T-cell (primary cell): ENCODE measurements around the gene ARHGEF12. TPM values are rescaled to one million over a fixed set of nuclear protein-coding genes. Genes with fewer than 3 reads are reported as not detected.

ENCODE experiments used
- ATAC-seq, 4 experiments: fragments of 200-7000 bp in 3 of 4; fragments of 150-1000 bp in 1 of 4; cut with Tn5 transposase; replicated peaks in 1 of 4; 1 replicate in 3 of 4; 2 replicates in 1 of 4; pipeline ENCODE4 v1.10.0; 2021; ENCODE audit warnings: moderate library complexity in 3 of 4, mild to moderate bottlenecking in 2 of 4, moderate number of reproducible peaks in 1 of 4
- CTCF ChIA-PET, 2 donors: fragments of 300-600 bp; sonication (Branson Sonifier 250); formaldehyde crosslinking; loops; one replicate each; lab custom pipeline; 2022; ENCODE audit warnings: antibody characterized with exemption in 2 of 2; lab: Charles Lee
- POLR2A ChIA-PET, 2 donors: fragments of 300-600 bp; sonication (Branson Sonifier 250); formaldehyde crosslinking; loops; one replicate each; lab custom pipeline; 2022; ENCODE audit warnings: antibody characterized with exemption in 2 of 2; lab: Charles Lee
- DNase-seq, 35 experiments: peaks; one replicate each; pipeline versions ENCODE4 v3.0.0 to v3.0.0-alpha.2; 2013 to 2023
- H3K27ac ChIP-seq: one replicate; pipeline ENCODE4 v1.5.1; 2013; ENCODE audit warnings: low read length
- H3K27me3 ChIP-seq, 2 experiments: replicated peaks in 1 of 2; 1 replicate in 1 of 2; 2 replicates in 1 of 2; pipeline versions ENCODE4 v1.6.1 to v1.7.0; 2013; ENCODE audit warnings: low read length in 1 of 2, mixed read lengths in 1 of 2; ENCODE audit not compliant: control insufficient read depth in 2 of 2, insufficient read depth in 2 of 2; ENCODE audit errors: extremely low read depth in 1 of 2
- H3K36me3 ChIP-seq, 2 donors: 1 replicate in 1 of 2; 2 replicates in 1 of 2; pipeline versions ENCODE4 v1.6.1 to v1.7.0; 2013; ENCODE audit warnings: low read length in 1 of 2; ENCODE audit not compliant: control insufficient read depth in 2 of 2, insufficient read depth in 1 of 2; ENCODE audit errors: extremely low read depth in 1 of 2
- H3K4me1 ChIP-seq, 2 experiments: 1 replicate in 1 of 2; 2 replicates in 1 of 2; pipeline versions ENCODE4 v1.6.1 to v1.7.0; 2013; ENCODE audit warnings: low read length in 2 of 2, mixed read lengths in 1 of 2; ENCODE audit not compliant: insufficient read depth in 2 of 2, control insufficient read depth in 1 of 2; ENCODE audit errors: extremely low read depth in 1 of 2
- H3K4me3 ChIP-seq, 2 donors: 1 replicate in 1 of 2; 2 replicates in 1 of 2; pipeline versions ENCODE4 v1.5.1 to v1.7.0; 2013; ENCODE audit warnings: mild to moderate bottlenecking in 2 of 2, low read length in 1 of 2, moderate library complexity in 1 of 2; ENCODE audit not compliant: control insufficient read depth in 1 of 2; ENCODE audit errors: extremely low read depth in 1 of 2
- H3K9me3 ChIP-seq: 2 replicates; pipeline ENCODE4 v1.7.0; 2013
- H3K27ac Mint-ChIP-seq, 2 donors: one replicate each; pipeline ENCODE4 v1.8.0; 2020 to 2021; ENCODE audit warnings: mild to moderate bottlenecking in 2 of 2, mixed read lengths in 2 of 2
- H3K27me3 Mint-ChIP-seq, 2 donors: one replicate each; pipeline ENCODE4 v1.8.0; 2021 to 2022; ENCODE audit warnings: mixed read lengths in 2 of 2
- H3K36me3 Mint-ChIP-seq: one replicate; pipeline ENCODE4 v1.8.0; 2021; ENCODE audit warnings: mixed read lengths
- H3K4me1 Mint-ChIP-seq, 3 donors: one replicate each; pipeline ENCODE4 v1.8.0; 2020 to 2022; ENCODE audit warnings: mixed read lengths in 3 of 3, mild to moderate bottlenecking in 1 of 3
- H3K4me3 Mint-ChIP-seq, 3 donors: one replicate each; pipeline ENCODE4 v1.8.0; 2020 to 2022; ENCODE audit warnings: mild to moderate bottlenecking in 3 of 3, mixed read lengths in 3 of 3, moderate library complexity in 3 of 3
- H3K9me3 Mint-ChIP-seq, 3 donors: one replicate each; pipeline ENCODE4 v1.8.0; 2020 to 2022; ENCODE audit warnings: mixed read lengths in 3 of 3
- WGBS: methylation state at CpG from one replicate; pipeline ENCODE4 v1.1.5; 2013; ENCODE audit warnings: missing lambda C conversion rate; ENCODE audit not compliant: insufficient coverage; 5-methylcytosine and 5-hydroxymethylcytosine counted together
- total RNA-seq, 35 experiments: library from RNA in 6 of 35; stranded (reverse) in 6 of 35; fragments of 120-200 nt in 1 of 35; gene quantifications; one replicate each; pipeline versions ENCODE4 v1.2.1 to v1.2.4 and lab custom pipeline; 2013 to 2026

Gene ARHGEF12
- total RNA-seq, 5 donors from 2014 or later (not counting 1 experiment from before 2014, with no cell fraction given), result 4.8 to 12.8 (median 8.0) TPM

DNA sequence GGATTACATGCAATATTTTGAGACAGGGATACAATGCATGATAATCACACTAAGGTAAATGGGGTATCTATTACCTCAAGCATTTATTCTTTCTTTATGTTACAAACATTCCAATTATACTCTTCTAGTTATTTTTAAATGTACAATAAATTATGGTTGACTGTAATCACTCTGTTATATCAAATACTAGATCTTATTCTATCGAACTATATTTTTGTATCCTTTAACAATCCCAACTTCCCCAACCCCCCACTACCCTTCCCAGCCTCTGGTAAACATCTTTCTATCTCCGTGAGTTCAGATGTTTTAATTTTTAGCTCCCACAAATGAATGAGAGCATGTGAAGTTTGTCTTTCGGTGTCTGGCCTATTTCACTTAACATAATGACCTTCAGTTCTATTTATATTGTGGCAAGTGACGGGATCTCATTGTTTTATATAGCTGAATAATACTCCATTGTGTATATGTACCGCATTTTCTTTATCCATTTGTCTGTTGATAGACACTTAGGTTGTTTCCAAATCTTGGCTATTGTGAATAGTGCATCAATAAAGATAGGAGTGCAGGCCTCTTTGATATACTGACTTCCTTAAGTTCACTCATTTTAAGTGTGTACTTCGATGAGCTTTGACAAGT is 40.5 kb downstream of the ARHGEF12 start:
- H3K4me1 ChIP-seq, result no peaks in the 10 kb centered on the region
- DNase-seq (no peak), ATAC-seq (no peak)
- H3K9me3 ChIP-seq, result peaks cover 2% of the 10 kb centered on the region
- Mint-ChIP-seq H3K27ac (no peak overlapping the region), H3K36me3 (peaks cover 10% of the 10 kb centered on the region), H3K4me1 (peaks cover 0 to 4% (median 1%) of the 10 kb centered on the region in 3 donors), H3K4me3 (no peak overlapping the region), H3K9me3 (peaks cover 0 to 11% (median 9%) of the 10 kb centered on the region in 3 donors), H3K27me3 (peaks cover 10 to 16% of the 10 kb centered on the region in 2 donors)
- H3K27ac ChIP-seq, result no peak overlapping the region
- H3K4me3 ChIP-seq, result no peak overlapping the region
- ChIA-PET CTCF (no interaction called here), POLR2A (no interaction called here)
- no peaks in the 10 kb centered on the region for H3K36me3 ChIP-seq
- peaks cover 0 to 4% of the 10 kb centered on the region in 2 experiments for H3K27me3 ChIP-seq
- WGBS, result no CpG with 5 or more reads among the region's 6 CpGs

DNA sequence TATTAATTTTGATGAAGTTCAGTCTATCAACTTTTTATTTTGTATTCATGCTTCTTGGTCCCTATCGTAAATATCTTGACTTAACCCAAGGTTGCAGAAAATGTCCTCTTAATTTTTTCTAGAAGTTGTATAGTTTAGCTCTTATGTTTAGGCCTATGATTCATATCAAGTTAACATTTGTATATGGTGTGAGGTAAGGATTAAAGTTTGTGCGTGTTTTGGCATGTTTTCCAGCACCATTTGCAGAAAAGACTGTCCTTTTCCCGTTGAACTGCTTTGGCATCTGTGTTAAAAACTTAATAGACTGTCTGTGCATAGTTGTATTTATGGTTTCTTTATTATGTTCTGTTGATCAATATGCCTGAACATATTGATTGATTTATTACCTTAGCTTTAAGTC is 42.3 kb downstream of the ARHGEF12 start:
- WGBS, result 100% methylated on average over 1 of the region's 3 CpGs
- Mint-ChIP-seq H3K4me3 (no peak overlapping the region), H3K4me1 (peaks cover 0 to 4% (median 1%) of the 10 kb centered on the region in 3 donors), H3K9me3 (peaks cover 0 to 11% (median 9%) of the 10 kb centered on the region in 3 donors), H3K27me3 (peaks cover 16 to 20% of the 10 kb centered on the region in 2 donors), H3K27ac (no peak overlapping the region), H3K36me3 (peaks cover 10% of the 10 kb centered on the region)
- H3K27me3 ChIP-seq, result peaks cover 0 to 4% of the 10 kb centered on the region in 2 experiments
- no peaks in the 10 kb centered on the region for H3K4me1 ChIP-seq
- peaks cover 2% of the 10 kb centered on the region for H3K9me3 ChIP-seq
- H3K27ac ChIP-seq, result no peak overlapping the region
- ATAC-seq (no peak), DNase-seq (no peak)
- no peaks in the 10 kb centered on the region for H3K36me3 ChIP-seq
- CTCF ChIA-PET, result no interaction called here
- no peak overlapping the region for H3K4me3 ChIP-seq
- POLR2A ChIA-PET, result no interaction called here

DNA sequence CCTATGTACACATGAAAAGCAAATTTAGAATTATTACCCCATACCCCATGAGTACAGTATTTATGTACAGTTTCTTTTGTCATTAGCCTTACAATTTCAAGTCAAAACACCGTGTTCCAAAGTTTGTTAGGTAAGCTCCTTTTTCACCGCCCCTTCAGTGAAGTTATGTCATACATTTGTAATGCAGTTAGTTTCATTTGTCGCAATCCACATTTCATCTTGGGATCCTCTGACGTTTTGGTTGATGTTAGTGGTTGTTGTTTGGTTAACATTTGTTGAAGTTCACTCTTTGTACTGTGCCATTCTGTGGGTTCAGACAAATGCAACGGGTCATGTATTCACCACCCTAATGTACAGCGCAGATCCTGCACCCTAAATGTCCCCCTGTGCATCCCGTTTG is 45.2 kb downstream of the ARHGEF12 start:
- CTCF ChIA-PET, result no interaction called here
- ATAC-seq, result no peak
- no peaks in the 10 kb centered on the region for H3K36me3 ChIP-seq
- peaks cover 0 to 11% (median 9%) of the 10 kb centered on the region in 3 donors for H3K9me3 Mint-ChIP-seq
- H3K36me3 Mint-ChIP-seq, result peaks cover 10% of the 10 kb centered on the region
- H3K9me3 ChIP-seq, result peaks cover 2% of the 10 kb centered on the region
- no peak for DNase-seq
- H3K4me1 ChIP-seq, result no peaks in the 10 kb centered on the region
- H3K27me3 Mint-ChIP-seq, result peaks cover 24% of the 10 kb centered on the region in 2 donors
- no peak overlapping the region for H3K27ac ChIP-seq
- no peak overlapping the region for H3K27ac Mint-ChIP-seq
- H3K4me3 ChIP-seq, result no peak overlapping the region
- H3K4me3 Mint-ChIP-seq, result no peak overlapping the region
- WGBS, result 100% methylated on average over 2 of the region's 7 CpGs
- POLR2A ChIA-PET, result no interaction called here
- H3K27me3 ChIP-seq, result no peaks in the 10 kb centered on the region
- H3K4me1 Mint-ChIP-seq, result peaks cover 0 to 4% (median 3%) of the 10 kb centered on the region in 3 donors

DNA sequence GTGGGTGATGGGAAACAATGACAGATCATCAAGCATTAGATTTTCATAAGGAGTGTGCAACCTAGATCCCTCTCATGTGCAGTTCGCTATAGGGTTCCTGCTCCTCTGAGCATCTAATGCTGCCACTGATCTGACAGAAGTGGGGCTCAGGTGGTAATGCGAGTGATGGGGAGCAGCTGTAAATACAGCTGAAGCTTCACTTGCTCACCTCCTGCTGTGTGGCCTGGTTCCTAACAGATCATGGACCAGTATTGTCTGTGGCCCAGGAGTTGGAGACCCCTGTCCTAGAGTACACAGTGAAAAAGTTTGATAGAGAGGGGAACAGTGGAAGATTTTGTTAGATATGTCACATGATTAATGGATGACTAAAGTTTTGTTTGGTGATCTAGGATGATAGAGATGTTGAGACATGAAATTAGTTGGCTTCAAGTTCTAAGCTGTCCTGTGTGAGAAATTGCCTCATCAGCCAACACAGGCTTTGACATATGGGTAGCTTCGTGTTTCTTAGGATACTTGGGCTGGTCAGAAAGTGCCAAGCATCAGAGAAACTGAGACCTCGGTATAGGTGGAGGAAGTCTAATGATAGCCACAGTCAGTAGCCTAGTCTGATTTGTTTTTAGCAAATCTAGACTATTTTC is 47.4 kb downstream of the ARHGEF12 start:
- WGBS, result 94% methylated on average over 2 of the region's 4 CpGs
- CTCF ChIA-PET, result no interaction called here

DNA sequence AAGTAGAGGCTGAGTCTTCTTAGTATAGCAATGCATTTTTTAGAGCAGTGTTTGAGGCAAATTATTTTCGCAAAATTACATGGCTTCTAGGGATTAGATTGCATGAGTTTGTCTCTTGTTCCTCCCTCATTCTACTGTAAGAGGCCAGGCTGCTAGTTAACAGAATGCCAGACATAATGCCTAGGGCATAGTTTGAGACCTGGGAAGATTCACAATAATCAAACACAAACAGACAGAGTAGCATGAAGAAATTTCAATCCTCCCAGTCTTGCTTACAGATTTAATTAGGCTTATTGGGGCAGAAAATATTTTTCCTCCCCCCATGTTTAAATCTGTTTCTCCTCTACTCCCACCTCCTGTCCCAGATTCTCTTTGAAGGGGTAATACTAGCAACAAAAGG is 48.3 kb downstream of the ARHGEF12 start:
- H3K36me3 ChIP-seq, result no peaks in the 10 kb centered on the region
- no peak overlapping the region for H3K4me3 ChIP-seq
- WGBS, result no CpG with 5 or more reads among the region's 1 CpG
- Mint-ChIP-seq H3K36me3 (peaks cover under 1% of the 10 kb centered on the region), H3K27me3 (peaks cover 28 to 29% of the 10 kb centered on the region in 2 donors), H3K4me3 (no peak overlapping the region), H3K27ac (no peak overlapping the region), H3K4me1 (peaks cover 0 to 4% (median 3%) of the 10 kb centered on the region in 3 donors), H3K9me3 (peaks cover 0 to 2% (median 0%) of the 10 kb centered on the region in 3 donors)
- no peaks in the 10 kb centered on the region for H3K4me1 ChIP-seq
- no peak overlapping the region for H3K27ac ChIP-seq
- no peak for ATAC-seq
- ChIA-PET POLR2A (no interaction called here), CTCF (no interaction called here)
- H3K27me3 ChIP-seq, result no peaks in the 10 kb centered on the region
- H3K9me3 ChIP-seq, result no peaks in the 10 kb centered on the region
- no peak for DNase-seq

More for the DNA sequence above, 47.4 kb downstream of the ARHGEF12 start:
- no peaks in the 10 kb centered on the region for H3K9me3 ChIP-seq
- Mint-ChIP-seq H3K4me3 (no peak overlapping the region), H3K27ac (no peak overlapping the region), H3K27me3 (peaks cover 26 to 27% of the 10 kb centered on the region in 2 donors), H3K9me3 (peaks cover 0 to 3% (median 3%) of the 10 kb centered on the region in 3 donors), H3K4me1 (peaks cover 0 to 4% (median 3%) of the 10 kb centered on the region in 3 donors), H3K36me3 (peaks cover 3% of the 10 kb centered on the region)
- H3K27ac ChIP-seq, result no peak overlapping the region
- no peaks in the 10 kb centered on the region for H3K27me3 ChIP-seq
- no peak for DNase-seq
- no peaks in the 10 kb centered on the region for H3K4me1 ChIP-seq
- ATAC-seq, result no peak
- H3K4me3 ChIP-seq, result no peak overlapping the region
- no peaks in the 10 kb centered on the region for H3K36me3 ChIP-seq
- POLR2A ChIA-PET, result no interaction called here

DNA sequence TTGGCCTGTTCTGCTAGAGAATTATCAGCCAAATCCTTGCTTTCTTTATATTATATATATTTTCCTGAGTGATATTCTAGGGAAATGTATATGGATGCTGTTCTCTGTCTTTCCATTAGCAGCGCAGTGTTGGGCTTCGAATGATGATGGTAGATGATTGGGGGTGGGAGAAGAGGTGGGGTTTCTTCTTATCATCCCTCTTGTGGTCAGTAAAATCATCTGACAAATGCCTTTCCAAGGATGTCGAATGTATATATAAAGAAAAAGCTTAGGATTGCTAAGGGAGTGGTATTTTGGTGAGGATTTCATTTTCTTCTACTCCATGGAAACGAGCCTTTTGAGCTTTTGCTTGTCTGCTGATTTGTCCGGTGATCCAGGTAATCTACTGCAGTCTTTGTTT is 48.9 kb downstream of the ARHGEF12 start:
- DNase-seq (no peak), ATAC-seq (no peak)
- no peaks in the 10 kb centered on the region for H3K4me1 ChIP-seq
- peaks cover 4% of the 10 kb centered on the region for H3K36me3 Mint-ChIP-seq
- H3K4me3 ChIP-seq, result no peak overlapping the region
- no peak overlapping the region for H3K27ac Mint-ChIP-seq
- WGBS, result 100% methylated on average over 1 of the region's 5 CpGs
- no peak overlapping the region for H3K4me3 Mint-ChIP-seq
- no peaks in the 10 kb centered on the region for H3K36me3 ChIP-seq
- H3K9me3 Mint-ChIP-seq, result peaks cover 0 to 6% (median 5%) of the 10 kb centered on the region in 3 donors
- no peaks in the 10 kb centered on the region for H3K27me3 ChIP-seq
- H3K9me3 ChIP-seq, result no peaks in the 10 kb centered on the region
- ChIA-PET CTCF (no interaction called here), POLR2A (no interaction called here)
- H3K4me1 Mint-ChIP-seq, result peaks cover 0 to 4% (median 3%) of the 10 kb centered on the region in 3 donors
- H3K27me3 Mint-ChIP-seq, result peaks cover 31 to 32% of the 10 kb centered on the region in 2 donors
- H3K27ac ChIP-seq, result no peak overlapping the region
